Tibial artery (tissue), 4 donors: ENCODE results near the gene ZNF232.
"Not testable (repeated sequence)": the region's sequence is repeated elsewhere in the genome, so short reads cannot be mapped to it uniquely, and the experiment has no call there.

ENCODE experiments used
- DNase-seq, 2 donors: peaks; one replicate each; pipeline ENCODE4 v3.0.0-alpha.2; 2019
- H3K27ac ChIP-seq, 2 donors: fragments of 200-600 bp; sonication (generic) in 1 of 2; 1 replicate in 1 of 2; 2 replicates in 1 of 2; pipeline ENCODE4 v1.5.1; 2018 to 2019; ENCODE audit warnings: mild to moderate bottlenecking in 1 of 2
- H3K27me3 ChIP-seq, 2 donors: fragments of 200-600 bp; sonication (generic) in 1 of 2; one replicate each; pipeline versions ENCODE4 v1.5.1 to v1.6.0; 2016 to 2019
- H3K36me3 ChIP-seq, 3 donors: fragments of 200-600 bp; sonication (generic) in 2 of 3; one replicate each; pipeline ENCODE4 v1.5.1; 2016 to 2019; ENCODE audit warnings: mild to moderate bottlenecking in 2 of 3
- H3K4me1 ChIP-seq, 4 donors: fragments of 200-600 bp; sonication (generic) in 2 of 4; 1 replicate in 3 of 4; 2 replicates in 1 of 4; pipeline ENCODE4 v1.5.1; 2016 to 2019
- H3K4me3 ChIP-seq, 2 donors: fragments of 200-600 bp; sonication (generic) in 1 of 2; 1 replicate in 1 of 2; 2 replicates in 1 of 2; pipeline ENCODE4 v1.5.1; 2018 to 2019; ENCODE audit warnings: mild to moderate bottlenecking in 2 of 2
- H3K9me3 ChIP-seq, 3 donors: fragments of 200-600 bp; sonication (generic) in 1 of 3; one replicate each; pipeline ENCODE4 v1.5.1; 2016 to 2019
- CTCF ChIP-seq, 2 experiments: fragments of 200-600 bp in 1 of 2; fragments of 450-650 bp in 1 of 2; IDR thresholded peaks; one replicate each; pipeline ENCODE4 v1.5.1; 2017 to 2019; ENCODE audit warnings: antibody characterized with exemption in 2 of 2, mild to moderate bottlenecking in 1 of 2, moderate library complexity in 1 of 2
- intact Hi-C: fragments of 100-400 bp; cut with DNase I; formaldehyde crosslinking; loops from one replicate; pipeline ENCODE4 v1.15.0; 2023; ENCODE audit warnings: low total_unique reads

The ZNF232 gene

GRCh38 chr17:5111402-5112204 is at the start of gene ZNF232:
TSS of gene ZNF232 (minus strand) at chr17:5111878. CDS start at chr17:5111822, 56 bp downstream.
- intact Hi-C loops: no loop called here

DNA sequence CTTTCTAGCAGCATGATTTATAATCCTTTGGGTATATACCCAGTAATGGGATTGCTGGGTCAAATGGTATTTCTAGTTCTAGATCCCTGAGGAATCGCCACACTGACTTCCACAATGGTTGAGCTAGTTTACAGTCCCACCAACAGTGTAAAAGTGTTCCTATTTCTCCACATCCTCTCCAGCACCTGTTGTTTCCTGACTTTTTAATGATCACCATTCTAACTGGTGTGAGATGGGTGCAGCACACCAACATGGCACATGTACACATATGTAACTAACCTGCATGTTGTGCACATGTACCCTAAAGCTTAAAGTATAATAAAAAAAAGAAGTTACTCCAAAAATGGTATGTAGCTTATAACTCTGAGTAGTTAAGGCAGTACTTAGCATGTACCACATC is 49.0 kb upstream of the ZNF232 start:
- H3K9me3 ChIP-seq, H3K27ac ChIP-seq, H3K4me3 ChIP-seq, H3K36me3 ChIP-seq, intact Hi-C loops, DNase-seq, H3K27me3 ChIP-seq, H3K4me1 ChIP-seq: not testable (repeated sequence)

More at GRCh38 chr17:5111402-5112204, at the start of gene ZNF232:
- Histone ChIP-seq H3K9me3 (no peaks in the 10 kb centered on the region), H3K36me3 (peaks cover 28 to 30% (median 29%) of the 10 kb centered on the region in 3 donors), H3K27ac (peak within 1 kb of the TSS; percentile 61 to 76), H3K4me1 (peaks cover 0 to 16% (median 12%) of the 10 kb centered on the region in 4 donors), H3K4me3 (peak within 1 kb of the TSS; percentile 77 to 84), H3K27me3 (peaks cover 0 to 23% of the 10 kb centered on the region in 2 donors)
- no peak for TF ChIP-seq CTCF (IDR thresholded peaks at IDR 0.05)
- peak; percentile 91 to 95 for DNase-seq

GRCh38 chr17:5146122-5146521 is 34.4 kb upstream of the ZNF232 start:
- DNase-seq, intact Hi-C loops, H3K27me3 ChIP-seq, H3K27ac ChIP-seq, H3K4me1 ChIP-seq, H3K36me3 ChIP-seq, H3K4me3 ChIP-seq, H3K9me3 ChIP-seq: not testable (repeated sequence)

DNA sequence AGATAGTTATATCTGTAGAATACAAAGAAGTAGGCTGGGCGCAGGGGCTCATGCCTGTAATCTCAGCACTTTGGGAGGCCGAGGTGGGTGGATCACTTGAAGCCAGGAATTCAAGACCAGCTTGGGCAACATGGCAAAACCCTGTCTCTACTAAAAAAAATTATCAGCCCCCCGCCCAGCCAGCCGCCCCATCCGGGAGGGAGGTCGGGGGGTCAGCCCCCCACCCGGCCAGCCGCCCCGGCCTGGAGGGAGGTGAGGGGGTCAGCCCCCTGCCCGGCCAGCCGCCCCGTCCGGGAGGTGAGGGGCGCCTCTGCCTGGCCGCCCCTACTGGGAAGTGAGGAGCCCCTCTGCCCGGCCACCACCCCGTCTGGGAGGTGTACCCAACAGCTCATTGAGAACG is 31.2 kb upstream of the ZNF232 start:
- H3K4me3 ChIP-seq, H3K9me3 ChIP-seq, H3K36me3 ChIP-seq, H3K4me1 ChIP-seq, H3K27me3 ChIP-seq, H3K27ac ChIP-seq, intact Hi-C loops, DNase-seq: not testable (repeated sequence)

GRCh38 chr17:5139458-5139732 is 27.7 kb upstream of the ZNF232 start:
- Histone ChIP-seq H3K27ac (no peak overlapping the region), H3K4me3 (no peak overlapping the region), H3K27me3 (peaks cover 0 to 5% of the 10 kb centered on the region in 2 donors), H3K4me1 (no peaks in the 10 kb centered on the region), H3K9me3 (no peaks in the 10 kb centered on the region), H3K36me3 (no peaks in the 10 kb centered on the region)
- intact Hi-C loops: no loop called here
- DNase-seq: no peak
- no peak for TF ChIP-seq CTCF (IDR thresholded peaks at IDR 0.05)

DNA sequence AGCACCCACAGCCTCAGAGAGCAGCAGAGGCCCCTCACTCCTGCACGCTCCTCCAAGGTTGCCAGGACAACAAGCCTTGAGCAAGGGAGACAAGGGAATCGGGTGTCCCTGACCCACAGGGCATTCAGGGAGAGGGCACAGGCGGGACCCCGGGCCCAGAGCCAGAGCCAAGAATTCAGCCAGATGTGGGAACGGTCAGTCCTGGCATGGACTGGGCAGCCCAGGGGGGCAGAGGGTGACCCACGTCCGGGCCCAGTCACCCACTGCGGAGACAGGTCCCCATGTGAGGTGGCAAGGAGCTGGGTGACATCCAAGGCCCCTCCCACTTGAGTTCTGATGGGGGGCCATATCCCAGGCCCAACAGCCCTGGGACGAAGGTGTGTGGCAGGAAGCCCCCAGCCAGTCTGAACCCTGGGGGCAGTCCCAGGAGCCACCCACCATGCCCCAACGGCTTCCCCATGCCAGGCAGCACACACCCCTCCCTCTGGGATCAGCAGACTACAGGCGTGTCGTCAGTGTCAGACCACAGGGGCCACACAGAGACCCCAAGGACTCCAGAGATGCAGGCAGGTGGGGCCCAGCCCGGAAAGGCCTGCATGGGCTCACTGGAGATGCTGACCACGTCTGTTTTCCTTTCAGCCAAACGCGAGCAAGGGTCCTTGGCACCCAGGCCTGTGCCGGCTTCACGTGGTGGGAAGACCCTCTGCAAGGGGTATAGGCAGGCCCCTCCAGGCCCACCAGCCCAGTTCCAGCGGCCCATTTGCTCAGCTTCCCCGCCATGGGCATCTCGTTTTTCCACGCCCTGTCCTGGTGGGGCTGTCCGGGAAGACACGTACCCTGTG is 27.2 kb upstream of the ZNF232 start:
- no peak overlapping the region for H3K27ac ChIP-seq
- H3K4me3 ChIP-seq: no peak overlapping the region
- H3K36me3 ChIP-seq: no peaks in the 10 kb centered on the region
- TF ChIP-seq CTCF (IDR thresholded peaks at IDR 0.05): no peak
- intact Hi-C loops: no loop called here
- DNase-seq: no peak
- no peaks in the 10 kb centered on the region for H3K9me3 ChIP-seq
- peaks cover 0 to 5% of the 10 kb centered on the region in 2 donors for H3K27me3 ChIP-seq
- no peaks in the 10 kb centered on the region for H3K4me1 ChIP-seq

DNA sequence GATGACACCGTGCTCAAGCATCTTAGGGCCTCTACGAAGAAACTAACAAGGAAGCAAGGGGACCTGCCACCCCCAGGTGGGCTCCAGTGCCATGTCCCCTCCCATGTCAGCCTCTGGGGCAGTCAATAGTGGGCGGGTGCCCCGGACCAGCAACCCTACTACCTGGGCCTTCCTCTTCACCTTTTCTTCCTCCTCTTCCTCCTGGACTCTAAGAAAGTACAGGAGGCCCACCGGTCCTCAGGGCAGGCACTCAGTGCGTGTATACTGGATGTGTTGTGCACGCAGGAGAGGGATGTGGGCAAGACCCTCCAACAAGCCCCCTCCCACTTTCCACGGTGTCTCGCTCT is 26.5 kb upstream of the ZNF232 start:
- H3K27ac ChIP-seq, DNase-seq, H3K27me3 ChIP-seq, H3K4me3 ChIP-seq, H3K36me3 ChIP-seq, intact Hi-C loops, H3K9me3 ChIP-seq, H3K4me1 ChIP-seq: not testable (repeated sequence)

- intact Hi-C loops, H3K27ac ChIP-seq, H3K4me3 ChIP-seq, H3K9me3 ChIP-seq, DNase-seq, H3K36me3 ChIP-seq, H3K27me3 ChIP-seq, H3K4me1 ChIP-seq: not testable (repeated sequence)
Measured at GRCh38 chr17:5137511-5138197, 26.0 kb upstream of the ZNF232 start.

DNA sequence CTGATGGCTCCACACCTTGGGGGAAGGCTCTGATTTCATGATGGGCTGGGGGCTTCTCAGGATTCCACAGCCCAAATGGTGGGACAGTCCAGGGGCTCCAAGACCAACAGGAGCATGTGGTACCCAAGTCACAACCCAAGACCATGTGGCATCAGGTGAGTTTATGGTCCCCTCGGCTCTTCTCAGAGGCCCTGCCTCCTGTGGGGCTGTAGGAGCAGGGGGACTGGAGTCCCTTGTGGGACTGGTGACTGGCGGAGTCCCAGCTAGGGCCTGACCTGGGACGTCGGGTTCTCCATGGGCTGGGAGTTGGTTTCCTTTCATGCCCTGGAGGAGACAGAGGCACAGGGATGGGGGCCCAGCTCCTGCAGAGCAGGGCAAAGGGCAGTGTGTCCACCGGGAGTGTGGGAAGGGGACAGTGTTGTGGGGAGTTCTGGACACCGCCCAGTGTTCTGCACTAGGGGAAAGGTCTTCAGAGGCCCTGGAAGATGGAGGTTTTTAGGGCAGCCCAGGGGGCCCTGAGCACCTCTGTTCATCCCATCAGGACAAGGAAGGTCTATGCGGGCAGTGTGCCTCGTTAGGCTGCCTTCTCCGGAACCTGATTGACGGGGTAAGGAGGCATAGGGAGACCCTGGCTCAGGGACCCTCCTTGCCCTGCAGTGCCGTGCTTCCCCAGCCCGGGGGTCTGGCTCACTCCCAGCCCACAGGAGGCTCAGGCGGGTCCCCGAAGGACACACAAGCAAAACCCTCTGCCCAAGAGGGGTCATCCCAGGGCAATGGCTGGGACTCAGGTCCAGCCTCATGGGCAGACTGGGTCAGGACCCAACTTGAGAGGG is 25.1 kb upstream of the ZNF232 start:
- H3K9me3 ChIP-seq, H3K4me1 ChIP-seq, H3K4me3 ChIP-seq, H3K27ac ChIP-seq, H3K36me3 ChIP-seq, H3K27me3 ChIP-seq, DNase-seq, intact Hi-C loops: not testable (repeated sequence)
